Naive thymus-derived CD8-positive, alpha-beta T cell (primary cell): ENCODE measurements around the gene MKS1. TPM values are rescaled to one million over a fixed set of nuclear protein-coding genes. Genes with fewer than 3 reads are reported as not detected.

Experiments
- ATAC-seq, 2 donors: fragments of 150-1000 bp; cut with Tn5 transposase in 1 of 2; sonication (Bioruptor Pico), chemical (Tn5 transposase) in 1 of 2; 1 replicate in 1 of 2; 2 replicates in 1 of 2; pipeline ENCODE4 v1.10.0; 2021; ENCODE audit warnings: mild to moderate bottlenecking in 2 of 2, moderate library complexity in 2 of 2
- POLR2A ChIA-PET: fragments of 350-600 bp; sonication (Branson Sonifier 250); formaldehyde crosslinking; loops from one replicate; lab custom pipeline; 2021; ENCODE audit warnings: antibody characterized with exemption; lab: Charles Lee
- DNase-seq, 10 donors: peaks; one replicate each; pipeline versions ENCODE4 v3.0.0 to v3.0.0-alpha.2; 2020 to 2022
- H3K27ac Mint-ChIP-seq, 10 donors: one replicate each; pipeline ENCODE4 v1.8.0; 2020 to 2022; ENCODE audit warnings: mild to moderate bottlenecking in 10 of 10, mixed read lengths in 10 of 10, moderate library complexity in 4 of 10, inconsistent platforms in 1 of 10
- H3K27me3 Mint-ChIP-seq, 5 donors: one replicate each; pipeline ENCODE4 v1.8.0; 2021 to 2022; ENCODE audit warnings: mixed read lengths in 5 of 5
- H3K36me3 Mint-ChIP-seq, 3 donors: one replicate each; pipeline ENCODE4 v1.8.0; 2020 to 2022; ENCODE audit warnings: mixed read lengths in 3 of 3, mild to moderate bottlenecking in 2 of 3, inconsistent platforms in 1 of 3
- H3K4me1 Mint-ChIP-seq, 4 donors: one replicate each; pipeline ENCODE4 v1.8.0; 2021 to 2022; ENCODE audit warnings: mixed read lengths in 4 of 4
- H3K4me3 Mint-ChIP-seq, 10 donors: one replicate each; pipeline ENCODE4 v1.8.0; 2020 to 2022; ENCODE audit warnings: mild to moderate bottlenecking in 10 of 10, mixed read lengths in 10 of 10, moderate library complexity in 6 of 10, inconsistent platforms in 1 of 10
- H3K9me3 Mint-ChIP-seq, 9 donors: one replicate each; pipeline ENCODE4 v1.8.0; 2020 to 2022; ENCODE audit warnings: mixed read lengths in 9 of 9, mild to moderate bottlenecking in 3 of 9, inconsistent platforms in 1 of 9, moderate library complexity in 1 of 9
- polyA plus RNA-seq, 3 donors: library from polyadenylated mRNA; unstranded; fragments of 300-500 nt; fragmentation: Illumina TruSeq; gene quantifications; one replicate each; pipeline ENCODE4 v1.2.3, GENCODE V29; 2021
- total RNA-seq, 8 experiments: library from RNA in 2 of 8; stranded (reverse) in 2 of 8; gene quantifications; one replicate each; pipeline ENCODE4 v1.2.3 and lab custom pipeline; 2021 to 2026

Gene MKS1
- total RNA-seq (10 to 100 TPM; 23.0 to 28.5 TPM), polyA plus RNA-seq (10 to 100 TPM; 10.5 to 14.2 (median 13.0) TPM), total RNA-seq (lab: John Stamatoyannopoulos, UW) (7.4 to 30.1 (median 17.1) reads per million in 6 experiments)

GRCh38 chr17:58219007-58219788 lies at the start of gene MKS1:
Gene MKS1 (minus strand): TSS chr17:58219255. CDS start chr17:58219230, 25 bp downstream.
- H3K27ac Mint-ChIP-seq = peak within 1 kb of the TSS; percentile 94 to 98 (median 97)
- H3K4me3 Mint-ChIP-seq = peak within 1 kb of the TSS; percentile 84 to 94 (median 91)
- DNase-seq (peak; percentile 91 to 97 (median 95)), ATAC-seq (peak; percentile 95)
- peaks cover 0 to 6% (median 2%) of the 10 kb centered on the region in 5 donors for H3K27me3 Mint-ChIP-seq
- H3K36me3 Mint-ChIP-seq = peaks cover 0 to 18% (median 4%) of the 10 kb centered on the region in 3 donors
- POLR2A ChIA-PET = interaction anchor here (0.7 to 2.5 kb wide), 12 partner anchors 10 to 413 kb away, joined by 3 to 14 read pairs (median 6); partner anchors contain the start of genes MRPS23, SRSF1 and SUPT4H1
- no peaks in the 10 kb centered on the region for H3K9me3 Mint-ChIP-seq
- H3K4me1 Mint-ChIP-seq = peaks cover 9 to 32% (median 24%) of the 10 kb centered on the region in 4 donors

GRCh38 chr17:58268326-58268725 lies 49.3 kb upstream of the MKS1 start:
- peak overlapping the region in 1 of 10 donors; percentile 33 for H3K27ac Mint-ChIP-seq
- POLR2A ChIA-PET = no interaction called here
- H3K27me3 Mint-ChIP-seq = peaks cover 20 to 36% (median 28%) of the 10 kb centered on the region in 5 donors
- H3K4me1 Mint-ChIP-seq = peaks cover 0 to 4% (median 0%) of the 10 kb centered on the region in 4 donors
- no peaks in the 10 kb centered on the region for H3K9me3 Mint-ChIP-seq
- no peak for ATAC-seq
- DNase-seq = no peak
- no peak overlapping the region for H3K4me3 Mint-ChIP-seq
- peaks cover 0 to 5% (median 0%) of the 10 kb centered on the region in 3 donors for H3K36me3 Mint-ChIP-seq

- Mint-ChIP-seq H3K36me3 (peaks cover 0 to 5% (median 0%) of the 10 kb centered on the region in 3 donors), H3K27ac (peak overlapping the region in 2 of 10 donors; percentile 50 to 69), H3K4me3 (no peak overlapping the region), H3K4me1 (peaks cover 0 to 4% (median 0%) of the 10 kb centered on the region in 4 donors), H3K27me3 (peaks cover 26 to 43% (median 32%) of the 10 kb centered on the region in 5 donors), H3K9me3 (no peaks in the 10 kb centered on the region)
- DNase-seq (no peak), ATAC-seq (no peak)
- POLR2A ChIA-PET = no interaction called here
Observed at GRCh38 chr17:58267347-58268324, 48.6 kb upstream of the MKS1 start.

- ATAC-seq = no peak
- H3K9me3 Mint-ChIP-seq = no peaks in the 10 kb centered on the region
- POLR2A ChIA-PET = no interaction called here
- peaks cover 31 to 58% (median 44%) of the 10 kb centered on the region in 5 donors for H3K27me3 Mint-ChIP-seq
- no peak overlapping the region for H3K27ac Mint-ChIP-seq
- H3K4me1 Mint-ChIP-seq = peaks cover 0 to 4% (median 0%) of the 10 kb centered on the region in 4 donors
- H3K4me3 Mint-ChIP-seq = no peak overlapping the region
- no peak for DNase-seq
- peaks cover 0 to 5% (median 0%) of the 10 kb centered on the region in 3 donors for H3K36me3 Mint-ChIP-seq
Observed at GRCh38 chr17:58265902-58266875, 47.1 kb upstream of the MKS1 start.

- H3K4me1 Mint-ChIP-seq = peaks cover 0 to under 1% (median 0%) of the 10 kb centered on the region in 4 donors
- ATAC-seq (no peak), DNase-seq (no peak)
- no peak overlapping the region for H3K27ac Mint-ChIP-seq
- peaks cover 0 to 5% (median 0%) of the 10 kb centered on the region in 3 donors for H3K36me3 Mint-ChIP-seq
- POLR2A ChIA-PET = no interaction called here
- peaks cover 34 to 67% (median 50%) of the 10 kb centered on the region in 5 donors for H3K27me3 Mint-ChIP-seq
- H3K9me3 Mint-ChIP-seq = no peaks in the 10 kb centered on the region
- H3K4me3 Mint-ChIP-seq = no peak overlapping the region
Observed at GRCh38 chr17:58265271-58265670, 46.2 kb upstream of the MKS1 start.

- POLR2A ChIA-PET = no interaction called here
- peaks cover 36 to 68% (median 50%) of the 10 kb centered on the region in 5 donors for H3K27me3 Mint-ChIP-seq
- no peak overlapping the region for H3K4me3 Mint-ChIP-seq
- ATAC-seq (no peak), DNase-seq (no peak)
- no peaks in the 10 kb centered on the region for H3K4me1 Mint-ChIP-seq
- H3K27ac Mint-ChIP-seq = no peak overlapping the region
- H3K36me3 Mint-ChIP-seq = peaks cover 0 to 5% (median 0%) of the 10 kb centered on the region in 3 donors
- H3K9me3 Mint-ChIP-seq = no peaks in the 10 kb centered on the region
Observed at GRCh38 chr17:58264407-58265103, 45.5 kb upstream of the MKS1 start.

GRCh38 chr17:58263773-58264172 lies 44.7 kb upstream of the MKS1 start:
- Mint-ChIP-seq H3K4me1 (no peaks in the 10 kb centered on the region), H3K27me3 (peaks cover 36 to 68% (median 52%) of the 10 kb centered on the region in 5 donors), H3K9me3 (no peaks in the 10 kb centered on the region), H3K27ac (peak overlapping the region in 1 of 10 donors; percentile 16), H3K4me3 (no peak overlapping the region), H3K36me3 (peaks cover 0 to 5% (median 0%) of the 10 kb centered on the region in 3 donors)
- no peak for DNase-seq
- no peak for ATAC-seq
- POLR2A ChIA-PET = no interaction called here

GRCh38 chr17:58262149-58262548 lies 43.1 kb upstream of the MKS1 start:
- DNase-seq = no peak
- no peaks in the 10 kb centered on the region for H3K9me3 Mint-ChIP-seq
- H3K4me3 Mint-ChIP-seq = no peak overlapping the region
- peaks cover 39 to 81% (median 61%) of the 10 kb centered on the region in 5 donors for H3K27me3 Mint-ChIP-seq
- POLR2A ChIA-PET = no interaction called here
- no peak for ATAC-seq
- H3K36me3 Mint-ChIP-seq = peaks cover 0 to 5% (median 0%) of the 10 kb centered on the region in 3 donors
- H3K27ac Mint-ChIP-seq = no peak overlapping the region
- H3K4me1 Mint-ChIP-seq = no peaks in the 10 kb centered on the region

- POLR2A ChIA-PET = no interaction called here
- peak in 1 of 10 donors; percentile 4 for DNase-seq
Observed at GRCh38 chr17:58254803-58255202, 35.7 kb upstream of the MKS1 start.

GRCh38 chr17:58253082-58253481 lies 34.0 kb upstream of the MKS1 start:
- DNase-seq = no peak
- no peak for ATAC-seq
- Mint-ChIP-seq H3K4me1 (peaks cover 4 to 28% (median 11%) of the 10 kb centered on the region in 4 donors), H3K4me3 (no peak overlapping the region), H3K27ac (no peak overlapping the region), H3K27me3 (peaks cover 9 to 32% (median 15%) of the 10 kb centered on the region in 5 donors), H3K36me3 (no peaks in the 10 kb centered on the region), H3K9me3 (no peaks in the 10 kb centered on the region)
- POLR2A ChIA-PET = interaction anchor here (0.7 kb wide), 1 partner anchor 91 kb away, joined by 3 read pairs; no protein-coding TSS in a partner anchor

More at GRCh38 chr17:58254803-58255202, 35.7 kb upstream of the MKS1 start:
- H3K4me3 Mint-ChIP-seq = no peak overlapping the region
- peaks cover 1 to 12% (median 3%) of the 10 kb centered on the region in 4 donors for H3K4me1 Mint-ChIP-seq
- no peaks in the 10 kb centered on the region for H3K9me3 Mint-ChIP-seq
- H3K36me3 Mint-ChIP-seq = no peaks in the 10 kb centered on the region
- H3K27ac Mint-ChIP-seq = no peak overlapping the region
- no peak for ATAC-seq
- H3K27me3 Mint-ChIP-seq = peaks cover 9 to 36% (median 16%) of the 10 kb centered on the region in 5 donors

- no peaks in the 10 kb centered on the region for H3K36me3 Mint-ChIP-seq
- H3K27ac Mint-ChIP-seq = no peak overlapping the region
- DNase-seq (no peak), ATAC-seq (no peak)
- POLR2A ChIA-PET = interaction anchor here (0.7 kb wide), 1 partner anchor 92 kb away, joined by 3 read pairs; no protein-coding TSS in a partner anchor
- H3K9me3 Mint-ChIP-seq = no peaks in the 10 kb centered on the region
- peaks cover 4 to 35% (median 18%) of the 10 kb centered on the region in 4 donors for H3K4me1 Mint-ChIP-seq
- H3K27me3 Mint-ChIP-seq = peaks cover 2 to 23% (median 11%) of the 10 kb centered on the region in 5 donors
- H3K4me3 Mint-ChIP-seq = no peak overlapping the region
Observed at GRCh38 chr17:58252141-58252540, 33.1 kb upstream of the MKS1 start.
